Activated B cell treated with CpG ODN at 0.5 μM for 24 hours (primary cell): Measurements from ENCODE around the gene UFC1. TPM values are rescaled to one million over a fixed set of nuclear protein-coding genes. Genes with fewer than 3 reads are reported as not detected.

ENCODE experiments used
- ATAC-seq: fragments of 200-7000 bp; cut with Tn5 transposase; one replicate; pipeline ENCODE4 v1.10.0; 2021; ENCODE audit warnings: low read depth, mild to moderate bottlenecking, moderate library complexity
- CTCF ChIA-PET: fragments of 350-600 bp; sonication (Branson Sonifier 250); formaldehyde crosslinking; loops from one replicate; lab custom pipeline; 2021; ENCODE audit warnings: antibody characterized with exemption; lab: Charles Lee
- POLR2A ChIA-PET: fragments of 350-600 bp; sonication (Branson Sonifier 250); formaldehyde crosslinking; loops from one replicate; lab custom pipeline; 2021; ENCODE audit warnings: antibody characterized with exemption; lab: Charles Lee
- DNase-seq: peaks from one replicate; pipeline ENCODE4 v3.0.0; 2022
- H3K27ac Mint-ChIP-seq: one replicate; pipeline ENCODE4 v1.8.0; 2020; ENCODE audit warnings: mixed read lengths
- H3K27me3 Mint-ChIP-seq: one replicate; pipeline ENCODE4 v1.8.0; 2021; ENCODE audit warnings: mixed read lengths
- H3K36me3 Mint-ChIP-seq: one replicate; pipeline ENCODE4 v1.8.0; 2021; ENCODE audit warnings: low read depth, mixed read lengths
- H3K4me1 Mint-ChIP-seq: one replicate; pipeline ENCODE4 v1.8.0; 2021; ENCODE audit warnings: mixed read lengths
- H3K4me3 Mint-ChIP-seq: one replicate; pipeline ENCODE4 v1.8.0; 2020; ENCODE audit warnings: mild to moderate bottlenecking, mixed read lengths
- H3K9me3 Mint-ChIP-seq: one replicate; pipeline ENCODE4 v1.8.0; 2020; ENCODE audit warnings: mixed read lengths
- CTCF ChIP-seq: fragments of 200-600 bp; IDR thresholded peaks from one replicate; pipeline ENCODE4 v1.8.0; 2022; ENCODE audit warnings: antibody characterized with exemption, mild to moderate bottlenecking
- intact Hi-C: fragments of 100-400 bp; cut with micrococcal nuclease; formaldehyde crosslinking; loops from one replicate; pipeline ENCODE4 v1.15.1; 2024
- total RNA-seq: library from RNA; stranded (reverse); gene quantifications from 2 replicates; pipeline ENCODE4 v1.2.3, GENCODE V29; 2022

UFC1 gene
- total RNA-seq, 1 donor from 2014 or later: 107 TPM

- no peak for TF ChIP-seq CTCF
- no peak overlapping the region for H3K4me3 Mint-ChIP-seq
- no peak for DNase-seq
- H3K27me3 Mint-ChIP-seq: no peaks in the 10 kb centered on the region
- intact Hi-C loops: no loop called here
- ATAC-seq: no peak
- peaks cover 44% of the 10 kb centered on the region for H3K4me1 Mint-ChIP-seq
- no peaks in the 10 kb centered on the region for H3K9me3 Mint-ChIP-seq
- CTCF ChIA-PET: no interaction called here
- peaks cover 64% of the 10 kb centered on the region for H3K36me3 Mint-ChIP-seq
- H3K27ac Mint-ChIP-seq: peak overlapping the region; percentile 59
- POLR2A ChIA-PET: interaction anchor here (4.3 kb wide), 1 partner anchor 9 kb away, joined by 42 read pairs; the partner anchor contains the start of gene PPOX
Measured at GRCh38 chr1:161174911-161175310, 21.1 kb downstream of the UFC1 start.

- Mint-ChIP-seq H3K9me3 (no peaks in the 10 kb centered on the region), H3K4me1 (peaks cover 53% of the 10 kb centered on the region), H3K27me3 (no peaks in the 10 kb centered on the region), H3K27ac (peak overlapping the region; percentile 99), H3K4me3 (peak overlapping the region; percentile 99), H3K36me3 (peaks cover 57% of the 10 kb centered on the region)
- DNase-seq (no peak), ATAC-seq (no peak)
- CTCF ChIA-PET: interaction anchor here (0.8 to 2.8 kb wide), 3 partner anchors 10 to 206 kb away, joined by 3 to 18 read pairs (median 7); partner anchors contain the start of gene PPOX
- intact Hi-C loops: no loop called here
- TF ChIP-seq CTCF: no peak
- POLR2A ChIA-PET: interaction anchor here (1.0 to 4.3 kb wide), 10 partner anchors 10 to 469 kb away, joined by 3 to 42 read pairs (median 6); partner anchors contain the start of genes DEDD, NDUFS2, PPOX and UFC1
Measured at GRCh38 chr1:161175771-161176453, 22.1 kb downstream of the UFC1 start.

GRCh38 chr1:161176468-161177111 lies 22.8 kb downstream of the UFC1 start:
- H3K4me1 Mint-ChIP-seq: peaks cover 57% of the 10 kb centered on the region
- ChIA-PET CTCF (interaction anchor here (0.8 to 2.8 kb wide), 3 partner anchors 11 to 205 kb away, joined by 3 to 18 read pairs (median 7); partner anchors contain the start of gene PPOX), POLR2A (interaction anchor here (0.6 to 4.3 kb wide), 15 partner anchors 10 to 469 kb away, joined by 3 to 42 read pairs (median 6); partner anchors contain the start of genes DEDD, NDUFS2, PPOX and TOMM40L)
- H3K36me3 Mint-ChIP-seq: peaks cover 50% of the 10 kb centered on the region
- peak overlapping the region; percentile 99 for H3K27ac Mint-ChIP-seq
- no peaks in the 10 kb centered on the region for H3K27me3 Mint-ChIP-seq
- no peak for ATAC-seq
- H3K9me3 Mint-ChIP-seq: no peaks in the 10 kb centered on the region
- no peak for DNase-seq
- H3K4me3 Mint-ChIP-seq: peak overlapping the region; percentile 99
- intact Hi-C loops: loop anchor here (1.0 kb wide), 5 partner anchors 9 to 49 kb away; partner anchors contain the start of genes DEDD and PPOX
- TF ChIP-seq CTCF: no peak

GRCh38 chr1:161177112-161177935 lies 23.5 kb downstream of the UFC1 start, which contains the start of gene B4GALT3:
Gene B4GALT3, minus strand, starts transcription at chr1:161177507. Its CDS starts 1,447 bp downstream, at chr1:161176060.
- Mint-ChIP-seq H3K27me3 (no peaks in the 10 kb centered on the region), H3K36me3 (peaks cover 42% of the 10 kb centered on the region), H3K9me3 (no peaks in the 10 kb centered on the region), H3K27ac (peak within 1 kb of the TSS; percentile 99), H3K4me1 (peaks cover 64% of the 10 kb centered on the region), H3K4me3 (peak within 1 kb of the TSS; percentile 99)
- peak; percentile 99 for DNase-seq
- CTCF ChIA-PET: interaction anchor here (0.6 to 2.8 kb wide), 6 partner anchors 9 to 205 kb away, joined by 3 to 18 read pairs (median 4); partner anchors contain the start of gene PPOX
- no peak for TF ChIP-seq CTCF
- POLR2A ChIA-PET: interaction anchor here (0.6 to 4.3 kb wide), 21 partner anchors 9 to 470 kb away, joined by 3 to 42 read pairs (median 5); partner anchors contain the start of genes DEDD, F11R, NDUFS2 and PPOX
- peak; percentile 90 for ATAC-seq
- intact Hi-C loops: loop anchor here (1.0 kb wide), 5 partner anchors 8 to 48 kb away; partner anchors contain the start of genes DEDD and PPOX
